ENCODE measurements around the gene DDX42. TPM values are rescaled to one million over a fixed set of nuclear protein-coding genes. Genes with fewer than 3 reads are reported as not detected.

DDX42 gene
- total RNA-seq, 2 donors from 2014 or later = 154 to 171 TPM

- Histone ChIP-seq H3K27ac (ENCODE audit: low read depth, low read length) (peak overlapping the region; percentile 53), H3K36me3 (ENCODE audit: control insufficient read depth, insufficient read depth, low read length) (peaks cover 22% of the 10 kb centered on the region), H3K27me3 (ENCODE audit: control insufficient read depth, insufficient read depth, low read length, poor library complexity, severe bottlenecking) (no peaks in the 10 kb centered on the region), H3K4me3 (ENCODE audit: low read length) (no peak overlapping the region), H3K9me3 (ENCODE audit: control insufficient read depth, low read length) (no peaks in the 10 kb centered on the region), H3K9ac (ENCODE audit: extremely low read depth, low read length, poor library complexity, severe bottlenecking) (no peak overlapping the region), H3K4me1 (ENCODE audit: control insufficient read depth, insufficient read depth, low read length) (peaks cover 10% of the 10 kb centered on the region)
- WGBS, 2 experiments (ENCODE audit: insufficient coverage in 1 of 2, insufficient read length in 1 of 2) = 98 to 100% methylated on average over 1 to 5 of the region's 5 CpGs
- H3K4me3 Mint-ChIP-seq = no peak overlapping the region
- no peaks in the 10 kb centered on the region for H3K9me3 Mint-ChIP-seq
- TF ChIP-seq CTCF (conservative IDR thresholded peaks at IDR 0.05) = no peak
- no peak overlapping the region for H3K27ac Mint-ChIP-seq
- DNase-seq = no peak
- no peaks in the 10 kb centered on the region for H3K27me3 Mint-ChIP-seq (ENCODE audit: insufficient read depth)
- peaks cover 15% of the 10 kb centered on the region for H3K4me1 Mint-ChIP-seq
- peaks cover 37% of the 10 kb centered on the region for H3K36me3 Mint-ChIP-seq (ENCODE audit: low read depth)
Observed at GRCh38 chr17:63837962-63838600, 64.1 kb downstream of the DDX42 start.

GRCh38 chr17:63838631-63839171 is 64.7 kb downstream of the DDX42 start:
- Histone ChIP-seq H3K4me1 (ENCODE audit: control insufficient read depth, insufficient read depth, low read length) (peaks cover 10% of the 10 kb centered on the region), H3K27me3 (ENCODE audit: control insufficient read depth, insufficient read depth, low read length, poor library complexity, severe bottlenecking) (no peaks in the 10 kb centered on the region), H3K36me3 (ENCODE audit: control insufficient read depth, insufficient read depth, low read length) (peaks cover 16% of the 10 kb centered on the region), H3K27ac (ENCODE audit: low read depth, low read length) (peak overlapping the region; percentile 53), H3K4me3 (ENCODE audit: low read length) (no peak overlapping the region), H3K9ac (ENCODE audit: extremely low read depth, low read length, poor library complexity, severe bottlenecking) (no peak overlapping the region), H3K9me3 (ENCODE audit: control insufficient read depth, low read length) (no peaks in the 10 kb centered on the region)
- DNase-seq = no peak
- Mint-ChIP-seq H3K4me3 (no peak overlapping the region), H3K27ac (peak overlapping the region; percentile 30), H3K36me3 (ENCODE audit: low read depth) (peaks cover 32% of the 10 kb centered on the region), H3K9me3 (no peaks in the 10 kb centered on the region), H3K4me1 (peaks cover 15% of the 10 kb centered on the region), H3K27me3 (ENCODE audit: insufficient read depth) (no peaks in the 10 kb centered on the region)
- no peak for TF ChIP-seq CTCF (conservative IDR thresholded peaks at IDR 0.05)
- 85 to 86% methylated on average over 4 to 7 of the region's 7 CpGs for WGBS, 2 experiments (ENCODE audit: insufficient coverage in 1 of 2, insufficient read length in 1 of 2)

- Mint-ChIP-seq H3K4me3 (peak overlapping the region; percentile 98), H3K9me3 (no peaks in the 10 kb centered on the region), H3K4me1 (peaks cover 18% of the 10 kb centered on the region), H3K27ac (peak overlapping the region; percentile 35), H3K36me3 (ENCODE audit: low read depth) (peaks cover 14% of the 10 kb centered on the region), H3K27me3 (ENCODE audit: insufficient read depth) (peaks cover 7% of the 10 kb centered on the region)
- no peaks in the 10 kb centered on the region for H3K9me3 ChIP-seq (ENCODE audit: control insufficient read depth, low read length)
- WGBS, 2 experiments (ENCODE audit: insufficient coverage in 1 of 2, insufficient read length in 1 of 2) = 85 to 93% methylated on average over 2 to 4 of the region's 4 CpGs
- no peak for TF ChIP-seq CTCF (conservative IDR thresholded peaks at IDR 0.05)
- H3K4me3 ChIP-seq (ENCODE audit: low read length) = peak overlapping the region; percentile 97
- no peak overlapping the region for H3K27ac ChIP-seq (ENCODE audit: low read depth, low read length)
- peaks cover 10% of the 10 kb centered on the region for H3K4me1 ChIP-seq (ENCODE audit: control insufficient read depth, insufficient read depth, low read length)
- H3K27me3 ChIP-seq (ENCODE audit: control insufficient read depth, insufficient read depth, low read length, poor library complexity, severe bottlenecking) = no peaks in the 10 kb centered on the region
- peak overlapping the region; percentile 74 for H3K9ac ChIP-seq (ENCODE audit: extremely low read depth, low read length, poor library complexity, severe bottlenecking)
- no peaks in the 10 kb centered on the region for H3K36me3 ChIP-seq (ENCODE audit: control insufficient read depth, insufficient read depth, low read length)
- no peak for DNase-seq
Observed at GRCh38 chr17:63840591-63841349, 66.8 kb downstream of the DDX42 start.

Measured in endodermal cell (in vitro differentiated cells).